ENCODE data around the gene CEBPG. TPM values are rescaled to one million over a fixed set of nuclear protein-coding genes. Genes with fewer than 3 reads are reported as not detected.

Gene CEBPG
- total RNA-seq (23.4 and 24.2 TPM in 2 replicates), polyA plus RNA-seq (12.5 and 32.0 TPM in 2 replicates), polyA minus RNA-seq (11.2 and 15.5 TPM in 2 replicates)
- total RNA-seq (2013), result 18.0 TPM

- POLR2A ChIA-PET, result interaction anchor here (0.5 to 2.1 kb wide), 3 partner anchors 59 to 197 kb away, joined by 3 to 11 read pairs (median 10); no protein-coding TSS in a partner anchor
- TF ChIP-seq CTCF (IDR thresholded peaks at IDR 0.05) (peak; percentile 22), EZH2 (IDR thresholded peaks at IDR 0.05; ENCODE audit: borderline replicate concordance, insufficient read depth, low read depth, low read length, poor library complexity, severe bottlenecking) (no peak)
- ATAC-seq (ENCODE audit: low read depth), result peak; percentile 87
- Histone ChIP-seq H3K9ac (ENCODE audit: low read length) (peak within 1 kb of the TSS; percentile 89), H3K9me3 (ENCODE audit: control extremely low read depth in 1 of 3, control insufficient read depth in 2 of 3, insufficient read depth in 1 of 3, low read length in 2 of 3) (no peaks in the 10 kb centered on the region), H2AFZ (ENCODE audit: insufficient read depth, low read depth, low read length, poor library complexity, severe bottlenecking) (peak within 1 kb of the TSS; percentile 83), H3K27me3 (replicated peaks in 1 of 4; ENCODE audit: control extremely low read depth in 1 of 4, control insufficient read depth in 3 of 4, insufficient read depth in 4 of 4, low read length in 3 of 4) (no peaks in the 10 kb centered on the region), H3K27ac (ENCODE audit: low read length in 2 of 2) (peak within 1 kb of the TSS; percentile 90 to 96), H3K36me3 (replicated peaks in 1 of 2; ENCODE audit: control extremely low read depth in 1 of 2, control insufficient read depth in 1 of 2, extremely low read depth in 1 of 2, insufficient read depth in 2 of 2, low read length in 1 of 2) (no peaks in the 10 kb centered on the region), H3K79me2 (ENCODE audit: control insufficient read depth, insufficient read depth, low read length) (peaks cover 46% of the 10 kb centered on the region), H3K4me1 (ENCODE audit: control insufficient read depth in 2 of 2, insufficient read depth in 2 of 2, low read length in 2 of 2) (peaks cover 20 to 24% of the 10 kb centered on the region in 2 donors), H3K4me3 (ENCODE audit: control extremely low read depth in 1 of 5, extremely low read depth in 1 of 5, insufficient read depth in 1 of 5, low read depth in 2 of 5, low read length in 4 of 5) (peak within 1 kb of the TSS; percentile 69 to 91 (median 83)), H4K20me1 (ENCODE audit: control insufficient read depth, insufficient read depth, low read length, poor library complexity, severe bottlenecking) (peaks cover 46% of the 10 kb centered on the region), H3K4me2 (replicated peaks; ENCODE audit: low read depth, low read length, poor library complexity, severe bottlenecking) (peak within 1 kb of the TSS; percentile 96)
- Mint-ChIP-seq H3K4me3 (peak within 1 kb of the TSS; percentile 89), H3K4me1 (peaks cover 42% of the 10 kb centered on the region), H3K27ac (peak within 1 kb of the TSS; percentile 95), H3K27me3 (no peaks in the 10 kb centered on the region), H3K9me3 (ENCODE audit: insufficient read depth) (no peaks in the 10 kb centered on the region)
- CTCF ChIA-PET, result interaction anchor here (1.2 to 1.8 kb wide), 5 partner anchors 11 to 197 kb away, joined by 3 to 8 read pairs (median 6); no protein-coding TSS in a partner anchor
- DNase-seq, result peak; percentile 96
- intact Hi-C loops (cut with micrococcal nuclease), result loop anchor here (2.0 to 5.0 kb wide), 4 partner anchors 33 to 899 kb away; partner anchors contain the start of genes CEBPA and PEPD
- under 1% methylated on average over 118 of the region's 118 CpGs for WGBS (ENCODE audit: insufficient coverage)
Measured at GRCh38 chr19:33373453-33374235, at the start of gene CEBPG. Gene CEBPG (plus strand): TSS chr19:33373709. CDS start chr19:33379240, 5,531 bp downstream.

- Histone ChIP-seq H3K9me3 (ENCODE audit: control extremely low read depth in 1 of 3, control insufficient read depth in 2 of 3, insufficient read depth in 1 of 3, low read length in 2 of 3) (peaks cover 0 to 4% (median 3%) of the 10 kb centered on the region in 3 donors), H3K4me1 (ENCODE audit: control insufficient read depth in 2 of 2, insufficient read depth in 2 of 2, low read length in 2 of 2) (peaks cover 0 to under 1% of the 10 kb centered on the region in 2 donors), H4K20me1 (ENCODE audit: control insufficient read depth, insufficient read depth, low read length, poor library complexity, severe bottlenecking) (no peaks in the 10 kb centered on the region), H2AFZ (ENCODE audit: insufficient read depth, low read depth, low read length, poor library complexity, severe bottlenecking) (no peak overlapping the region), H3K27ac (ENCODE audit: low read length in 2 of 2) (no peak overlapping the region), H3K4me2 (replicated peaks; ENCODE audit: low read depth, low read length, poor library complexity, severe bottlenecking) (no peak overlapping the region), H3K36me3 (replicated peaks in 1 of 2; ENCODE audit: control extremely low read depth in 1 of 2, control insufficient read depth in 1 of 2, extremely low read depth in 1 of 2, insufficient read depth in 2 of 2, low read length in 1 of 2) (no peaks in the 10 kb centered on the region), H3K4me3 (ENCODE audit: control extremely low read depth in 1 of 5, extremely low read depth in 1 of 5, insufficient read depth in 1 of 5, low read depth in 2 of 5, low read length in 4 of 5) (no peak overlapping the region), H3K79me2 (ENCODE audit: control insufficient read depth, insufficient read depth, low read length) (no peaks in the 10 kb centered on the region), H3K27me3 (replicated peaks in 1 of 4; ENCODE audit: control extremely low read depth in 1 of 4, control insufficient read depth in 3 of 4, insufficient read depth in 4 of 4, low read length in 3 of 4) (peaks cover 0 to 3% (median 1%) of the 10 kb centered on the region in 4 experiments), H3K9ac (ENCODE audit: low read length) (no peak overlapping the region)
- peaks cover 27% of the 10 kb centered on the region for H3K27me3 Mint-ChIP-seq
- no peak for ATAC-seq (ENCODE audit: low read depth)
- DNase-seq, result no peak
- no peaks in the 10 kb centered on the region for H3K4me1 Mint-ChIP-seq
- TF ChIP-seq CTCF (IDR thresholded peaks at IDR 0.05) (no peak), EZH2 (IDR thresholded peaks at IDR 0.05; ENCODE audit: borderline replicate concordance, insufficient read depth, low read depth, low read length, poor library complexity, severe bottlenecking) (no peak)
- H3K4me3 Mint-ChIP-seq, result no peak overlapping the region
- H3K27ac Mint-ChIP-seq, result no peak overlapping the region
- WGBS (ENCODE audit: insufficient coverage), result 94% methylated on average over 2 of the region's 3 CpGs
- H3K9me3 Mint-ChIP-seq (ENCODE audit: insufficient read depth), result peaks cover 7% of the 10 kb centered on the region
- ChIA-PET CTCF (no interaction called here), POLR2A (no interaction called here)
- intact Hi-C loops (cut with micrococcal nuclease), result no loop called here
Measured at GRCh38 chr19:33324628-33325027, 48.9 kb upstream of the CEBPG start.

Measured in B cell (primary cell).